Transverse colon (tissue), 3 donors: Measurements from ENCODE around the gene MYH16.

ENCODE experiments used
- POLR2A ChIP-seq: fragments of 450-650 bp; IDR thresholded peaks from one replicate; pipeline ENCODE4 v1.6.1; 2016; ENCODE audit warnings: antibody characterized with exemption, mild to moderate bottlenecking, moderate library complexity
- TF ChIP-seq, protein P1 (sequence below), 5 experiments: fragments of 200-600 bp in 3 of 5; fragments of 450-650 bp in 2 of 5; sonication (generic) in 3 of 5; IDR thresholded peaks; 1 replicate in 2 of 5; 2 replicates in 3 of 5; pipeline ENCODE4 v1.5.1; 2016 to 2017; ENCODE audit warnings: antibody characterized with exemption in 5 of 5, inconsistent platforms in 3 of 5, mild to moderate bottlenecking in 2 of 5, moderate library complexity in 1 of 5

DNA sequence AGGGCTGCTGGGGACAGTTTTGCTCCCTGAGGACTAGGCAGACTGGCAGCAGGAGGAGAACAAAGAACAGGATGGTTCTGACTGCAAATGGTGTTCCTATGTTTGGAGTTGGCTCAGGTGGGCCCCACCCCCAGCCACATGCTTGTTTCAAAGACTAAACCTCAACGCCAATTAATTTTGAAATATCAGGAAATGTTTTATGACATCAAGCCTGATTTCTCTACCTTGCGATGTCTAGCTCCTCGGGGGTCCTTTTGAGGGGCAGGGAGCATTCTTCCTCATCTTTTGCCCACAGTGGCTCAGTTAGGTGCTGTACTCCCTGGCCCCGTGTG lies 4.1 kb upstream of the MYH16 start:
- TF ChIP-seq, protein P1, sequence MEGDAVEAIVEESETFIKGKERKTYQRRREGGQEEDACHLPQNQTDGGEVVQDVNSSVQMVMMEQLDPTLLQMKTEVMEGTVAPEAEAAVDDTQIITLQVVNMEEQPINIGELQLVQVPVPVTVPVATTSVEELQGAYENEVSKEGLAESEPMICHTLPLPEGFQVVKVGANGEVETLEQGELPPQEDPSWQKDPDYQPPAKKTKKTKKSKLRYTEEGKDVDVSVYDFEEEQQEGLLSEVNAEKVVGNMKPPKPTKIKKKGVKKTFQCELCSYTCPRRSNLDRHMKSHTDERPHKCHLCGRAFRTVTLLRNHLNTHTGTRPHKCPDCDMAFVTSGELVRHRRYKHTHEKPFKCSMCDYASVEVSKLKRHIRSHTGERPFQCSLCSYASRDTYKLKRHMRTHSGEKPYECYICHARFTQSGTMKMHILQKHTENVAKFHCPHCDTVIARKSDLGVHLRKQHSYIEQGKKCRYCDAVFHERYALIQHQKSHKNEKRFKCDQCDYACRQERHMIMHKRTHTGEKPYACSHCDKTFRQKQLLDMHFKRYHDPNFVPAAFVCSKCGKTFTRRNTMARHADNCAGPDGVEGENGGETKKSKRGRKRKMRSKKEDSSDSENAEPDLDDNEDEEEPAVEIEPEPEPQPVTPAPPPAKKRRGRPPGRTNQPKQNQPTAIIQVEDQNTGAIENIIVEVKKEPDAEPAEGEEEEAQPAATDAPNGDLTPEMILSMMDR (IDR thresholded peaks at IDR 0.05) = no peak
- TF ChIP-seq POLR2A = no peak
